Gastrocnemius medialis (tissue), 4 donors: ENCODE data around the gene FBXW7. TPM values are rescaled to one million over a fixed set of nuclear protein-coding genes. Genes with fewer than 3 reads are reported as not detected.

Source experiments
- ATAC-seq, 2 donors: fragments of 150-250 bp; one replicate each; pipeline ENCODE4 v1.9.1; 2016
- DNase-seq, 2 donors: peaks; one replicate each; pipeline ENCODE4 v3.0.0-alpha.2; 2019
- H3K27ac ChIP-seq, 4 donors: fragments of 200-600 bp; sonication (generic); 1 replicate in 1 of 4; 2 replicates in 3 of 4; pipeline ENCODE4 v1.5.1; 2016 to 2018; ENCODE audit warnings: mild to moderate bottlenecking in 2 of 4, moderate library complexity in 1 of 4
- H3K27me3 ChIP-seq, 3 donors: fragments of 200-600 bp; sonication (generic) in 2 of 3; 1 replicate in 1 of 3; 2 replicates in 2 of 3; pipeline versions ENCODE4 v1.5.1 to v1.6.0; 2016 to 2019; ENCODE audit warnings: mild to moderate bottlenecking in 1 of 3, moderate library complexity in 1 of 3
- H3K36me3 ChIP-seq, 2 donors: fragments of 200-600 bp; sonication (generic) in 1 of 2; one replicate each; pipeline ENCODE4 v1.5.1; 2017 to 2018
- H3K4me1 ChIP-seq, 2 donors: fragments of 200-600 bp; sonication (generic) in 1 of 2; one replicate each; pipeline ENCODE4 v1.5.1; 2016 to 2017; ENCODE audit warnings: mild to moderate bottlenecking in 2 of 2
- H3K4me3 ChIP-seq, 4 donors: fragments of 200-600 bp; sonication (generic) in 3 of 4; 1 replicate in 1 of 4; 2 replicates in 3 of 4; pipeline ENCODE4 v1.5.1; 2016 to 2019; ENCODE audit warnings: mild to moderate bottlenecking in 2 of 4
- H3K9me3 ChIP-seq, 3 donors: fragments of 200-600 bp; sonication (generic) in 2 of 3; 1 replicate in 1 of 3; 2 replicates in 2 of 3; pipeline ENCODE4 v1.5.1; 2016 to 2019
- POLR2A ChIP-seq, 2 donors: fragments of 450-650 bp; IDR thresholded peaks; one replicate each; pipeline ENCODE4 v1.6.1; 2017; ENCODE audit warnings: antibody characterized with exemption in 2 of 2, mild to moderate bottlenecking in 2 of 2, moderate library complexity in 2 of 2
- in situ Hi-C, 4 donors: fragments of 200-750 bp; cut with MboI; loops; one replicate each; pipeline versions ENCODE4 v1.15.0 to v1.8.0; 2017; ENCODE audit warnings: low sequenced_read_pairs in 4 of 4
- intact Hi-C: fragments of 100-400 bp; cut with DNase I; formaldehyde crosslinking; loops from one replicate; pipeline ENCODE4 v1.15.1; 2023; ENCODE audit warnings: low total_unique reads
- total RNA-seq, 4 donors: library from RNA; depleted of rRNA; stranded (reverse); fragments of >200 nt; gene quantifications; one replicate each; pipeline versions ENCODE4 v1.1.0 to v1.2.3, GENCODE V29; 2016
- TF ChIP-seq, protein P1 (sequence below), 5 experiments: fragments of 450-650 bp in 3 of 5; fragments of 200-600 bp in 2 of 5; sonication (generic) in 2 of 5; IDR thresholded peaks in 4 of 5; conservative IDR thresholded peaks in 1 of 5; 1 replicate in 4 of 5; 2 replicates in 1 of 5; pipeline ENCODE4 v1.5.1; 2016 to 2019; ENCODE audit warnings: antibody characterized with exemption in 5 of 5, mild to moderate bottlenecking in 3 of 5, moderate library complexity in 3 of 5

FBXW7 gene
- total RNA-seq, 4 donors from 2014 or later = 23.5 to 40.8 (median 28.8) TPM

DNA sequence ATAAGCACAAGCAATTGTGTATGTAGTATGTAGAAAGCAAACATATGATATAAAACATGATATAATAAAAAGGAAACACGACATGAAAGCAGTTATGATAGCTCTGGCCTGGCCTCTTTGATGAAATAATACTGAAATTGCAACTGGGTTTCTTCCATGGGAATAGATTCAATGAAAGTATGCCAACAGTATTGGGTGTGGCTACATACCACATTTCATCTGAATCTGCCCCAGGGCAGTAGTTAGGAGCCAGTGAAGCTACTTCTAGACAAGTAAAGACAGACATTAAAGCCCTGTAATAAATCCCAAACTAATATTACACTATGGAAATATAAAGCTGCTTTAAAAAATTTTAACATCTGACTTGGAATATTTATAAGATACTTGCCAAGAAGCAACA, 207.3 kb downstream of the FBXW7 start:
- no peaks in the 10 kb centered on the region for H3K9me3 ChIP-seq
- DNase-seq (no peak), ATAC-seq (no peak)
- H3K4me3 ChIP-seq = no peak overlapping the region
- intact Hi-C loops = no loop called here
- H3K4me1 ChIP-seq = no peaks in the 10 kb centered on the region
- peaks cover 0 to 61% of the 10 kb centered on the region in 2 donors for H3K36me3 ChIP-seq
- in situ Hi-C loops = no loop called here
- H3K27me3 ChIP-seq = no peaks in the 10 kb centered on the region
- H3K27ac ChIP-seq = no peak overlapping the region
- TF ChIP-seq, protein P1, sequence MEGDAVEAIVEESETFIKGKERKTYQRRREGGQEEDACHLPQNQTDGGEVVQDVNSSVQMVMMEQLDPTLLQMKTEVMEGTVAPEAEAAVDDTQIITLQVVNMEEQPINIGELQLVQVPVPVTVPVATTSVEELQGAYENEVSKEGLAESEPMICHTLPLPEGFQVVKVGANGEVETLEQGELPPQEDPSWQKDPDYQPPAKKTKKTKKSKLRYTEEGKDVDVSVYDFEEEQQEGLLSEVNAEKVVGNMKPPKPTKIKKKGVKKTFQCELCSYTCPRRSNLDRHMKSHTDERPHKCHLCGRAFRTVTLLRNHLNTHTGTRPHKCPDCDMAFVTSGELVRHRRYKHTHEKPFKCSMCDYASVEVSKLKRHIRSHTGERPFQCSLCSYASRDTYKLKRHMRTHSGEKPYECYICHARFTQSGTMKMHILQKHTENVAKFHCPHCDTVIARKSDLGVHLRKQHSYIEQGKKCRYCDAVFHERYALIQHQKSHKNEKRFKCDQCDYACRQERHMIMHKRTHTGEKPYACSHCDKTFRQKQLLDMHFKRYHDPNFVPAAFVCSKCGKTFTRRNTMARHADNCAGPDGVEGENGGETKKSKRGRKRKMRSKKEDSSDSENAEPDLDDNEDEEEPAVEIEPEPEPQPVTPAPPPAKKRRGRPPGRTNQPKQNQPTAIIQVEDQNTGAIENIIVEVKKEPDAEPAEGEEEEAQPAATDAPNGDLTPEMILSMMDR (IDR thresholded peaks at IDR 0.05 in 4 of 5, conservative IDR thresholded peaks at IDR 0.05 in 1 of 5) = no peak
- TF ChIP-seq POLR2A (IDR thresholded peaks at IDR 0.05) = no peak

DNA sequence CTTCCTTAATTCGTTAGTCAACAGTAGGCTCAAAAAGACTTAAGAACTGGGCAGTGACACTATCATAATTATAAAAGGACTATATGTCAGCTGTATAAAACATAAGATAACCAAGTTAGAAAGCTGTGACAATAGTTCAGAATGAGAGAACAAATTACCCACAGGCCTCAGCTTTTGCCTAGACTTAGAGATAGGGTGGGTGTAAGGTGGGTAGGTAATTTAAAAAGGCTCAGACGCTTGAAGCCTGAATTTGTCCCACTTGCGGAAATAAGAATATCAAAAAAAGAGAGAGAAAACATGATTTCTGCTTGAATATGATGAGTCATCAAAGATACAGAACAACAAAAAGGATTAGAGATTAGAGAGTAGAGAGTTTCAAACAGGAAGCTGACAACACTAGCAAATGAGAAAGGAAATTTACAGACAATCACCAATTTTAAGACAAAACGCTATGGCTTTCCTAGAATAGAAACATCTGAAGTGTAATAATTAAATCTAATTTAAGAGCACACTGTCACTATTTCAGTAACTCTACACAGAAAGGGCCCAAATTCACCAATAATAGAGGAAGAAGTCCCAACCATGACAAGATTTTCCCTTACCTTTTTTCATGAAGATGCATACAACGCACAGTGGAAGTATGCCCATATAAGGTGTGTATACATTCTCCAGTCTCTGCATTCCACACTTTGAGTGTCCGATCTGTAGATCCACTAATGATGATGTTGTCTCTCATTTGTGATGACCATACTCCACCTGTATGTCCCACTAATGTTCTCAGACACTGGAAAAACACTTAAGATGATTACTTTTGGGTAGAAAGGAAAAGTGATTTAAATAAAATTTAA, 208.1 kb downstream of the FBXW7 start:
- H3K4me1 ChIP-seq = no peaks in the 10 kb centered on the region
- TF ChIP-seq POLR2A (IDR thresholded peaks at IDR 0.05) = no peak
- TF ChIP-seq, protein P1 (IDR thresholded peaks at IDR 0.05 in 4 of 5, conservative IDR thresholded peaks at IDR 0.05 in 1 of 5) = no peak
- H3K9me3 ChIP-seq = no peaks in the 10 kb centered on the region
- peak overlapping the region in 1 of 4 donors; percentile 8 for H3K27ac ChIP-seq
- in situ Hi-C loops = no loop called here
- intact Hi-C loops = no loop called here
- ATAC-seq = no peak
- no peak overlapping the region for H3K4me3 ChIP-seq
- peaks cover 0 to 68% of the 10 kb centered on the region in 2 donors for H3K36me3 ChIP-seq
- no peaks in the 10 kb centered on the region for H3K27me3 ChIP-seq
- no peak for DNase-seq

DNA sequence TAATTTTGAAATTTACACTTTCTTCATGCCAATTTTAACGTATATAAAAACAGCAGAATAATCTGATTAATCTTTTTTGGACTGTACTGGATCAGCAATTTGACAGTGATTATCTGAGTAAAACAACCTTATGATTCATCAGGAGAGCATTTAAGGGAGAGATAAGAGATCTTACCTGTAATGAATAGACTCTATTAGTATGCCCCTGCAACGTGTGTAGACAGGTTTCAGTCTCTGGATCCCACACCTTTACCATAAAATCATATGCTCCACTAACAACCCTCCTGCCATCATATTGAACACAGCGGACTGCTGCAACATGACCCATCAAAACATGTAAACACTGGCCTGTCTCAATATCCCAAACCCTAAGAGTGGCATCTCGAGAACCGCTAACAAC, 210.1 kb downstream of the FBXW7 start:
- DNase-seq (no peak), ATAC-seq (no peak)
- Histone ChIP-seq H3K4me1 (no peaks in the 10 kb centered on the region), H3K9me3 (no peaks in the 10 kb centered on the region), H3K27ac (no peak overlapping the region), H3K36me3 (peaks cover 0 to 63% of the 10 kb centered on the region in 2 donors), H3K27me3 (no peaks in the 10 kb centered on the region), H3K4me3 (no peak overlapping the region)
- intact Hi-C loops (no loop called here), in situ Hi-C loops (no loop called here)
- no peak for TF ChIP-seq POLR2A (IDR thresholded peaks at IDR 0.05)
- TF ChIP-seq, protein P1 (IDR thresholded peaks at IDR 0.05 in 4 of 5, conservative IDR thresholded peaks at IDR 0.05 in 1 of 5) = no peak

DNA sequence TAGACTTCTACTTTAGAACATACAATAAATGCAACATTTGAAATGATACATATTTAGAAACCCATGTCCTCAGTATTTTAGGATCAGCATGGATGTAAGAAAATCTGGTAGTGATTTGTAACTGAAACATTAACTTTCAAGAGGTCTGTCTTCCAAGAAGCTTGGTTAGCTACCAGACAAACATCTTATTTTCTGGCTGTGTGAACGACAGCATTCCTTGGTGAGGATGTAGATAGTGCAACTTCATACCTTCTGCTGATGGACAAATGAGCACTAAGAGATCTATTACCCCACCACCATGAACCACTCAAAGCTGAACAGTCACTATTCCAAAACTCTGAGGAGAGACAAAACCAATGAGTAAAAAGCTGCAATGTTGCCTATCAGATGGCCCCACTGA, 212.7 kb downstream of the FBXW7 start:
- in situ Hi-C loops = no loop called here
- ATAC-seq (no peak), DNase-seq (no peak)
- Histone ChIP-seq H3K27me3 (no peaks in the 10 kb centered on the region), H3K4me3 (no peak overlapping the region), H3K4me1 (no peaks in the 10 kb centered on the region), H3K36me3 (peaks cover 0 to 54% of the 10 kb centered on the region in 2 donors), H3K27ac (no peak overlapping the region), H3K9me3 (no peaks in the 10 kb centered on the region)
- intact Hi-C loops = no loop called here
- TF ChIP-seq, protein P1 (IDR thresholded peaks at IDR 0.05 in 4 of 5, conservative IDR thresholded peaks at IDR 0.05 in 1 of 5) = no peak
- TF ChIP-seq POLR2A (IDR thresholded peaks at IDR 0.05) = no peak
